K562 (cell line): ENCODE measurements around the gene CBX2. TPM values are rescaled to one million over a fixed set of nuclear protein-coding genes. Genes with fewer than 3 reads are reported as not detected.
A peak's percentile ranks its signal among the peaks of the same experiment; 100 is the strongest.

Source experiments
- ATAC-seq: fragments of 200-7000 bp; cut with Tn5 transposase; 3 replicates; pipeline ENCODE4 v1.9.1; 2020; ENCODE audit warnings: moderate library complexity
- BruUV-seq: library from RNA; stranded (reverse); fragments of 400-500 nt; replicated peaks from 2 replicates; lab custom pipeline; 2021; lab: Mats Ljungman, UMichigan
- CTCF ChIA-PET: fragments of 300-600 bp; formaldehyde crosslinking; extraction: SDS; loops from one replicate; lab custom pipeline; 2021; ENCODE audit warnings: low intra/inter-chr PET ratio; lab: Yijun Ruan, JAX
- POLR2A ChIA-PET: fragments of 300-600, 350-650 bp; sonication (Branson Sonifier 250); formaldehyde crosslinking; extraction: SDS; loops from one replicate; lab custom pipeline; 2021; ENCODE audit warnings: antibody characterized with exemption, inconsistent platforms; lab: Yijun Ruan, JAX
- DNase-seq, 4 experiments: peaks; one replicate each; pipeline versions ENCODE4 v3.0.0 to v3.0.0-alpha.2; 2011 to 2018; ENCODE audit warnings: low spot score in 3 of 4, mixed read lengths in 3 of 4; ENCODE audit errors: extremely low read depth in 1 of 4
- FAIRE-seq: peaks from 2 replicates; lab custom pipeline; 2011; peaks lifted over from hg19 to GRCh38; lab: Jason Lieb, UNC
- H2AFZ ChIP-seq: 2 replicates; pipeline ENCODE4 v1.6.0; 2011; ENCODE audit warnings: low read depth, low read length, control low read depth, inconsistent platforms
- H3K27ac ChIP-seq: fragments of 200-600 bp; 3 replicates; pipeline ENCODE4 v1.8.0; 2011; ENCODE audit warnings: low read depth, mild to moderate bottlenecking, control low read depth, inconsistent platforms, low read length, moderate library complexity, mixed read lengths; ENCODE audit errors: extremely low read depth
- H3K27me3 ChIP-seq, 2 experiments: fragments of 300-600 bp in 1 of 2; 2 replicates in 1 of 2; 3 replicates in 1 of 2; pipeline versions ENCODE4 v1.6.0 to v1.8.0; 2011; ENCODE audit warnings: inconsistent platforms in 2 of 2, low read length in 2 of 2, mild to moderate bottlenecking in 1 of 2, mixed read lengths in 1 of 2, moderate library complexity in 1 of 2; ENCODE audit not compliant: control insufficient read depth in 2 of 2, insufficient read depth in 2 of 2
- H3K36me3 ChIP-seq: fragments of 300-600 bp; 3 replicates; pipeline ENCODE4 v1.8.0; 2011; ENCODE audit warnings: mild to moderate bottlenecking, low read length, inconsistent platforms; ENCODE audit not compliant: control insufficient read depth, insufficient read depth
- H3K4me1 ChIP-seq, 2 experiments: fragments of 200-600 bp in 1 of 2; replicated peaks in 1 of 2; 2 replicates in 1 of 2; 3 replicates in 1 of 2; pipeline versions ENCODE4 v1.5.1 to v1.8.0; 2011; ENCODE audit warnings: inconsistent platforms in 2 of 2, low read length in 2 of 2, mild to moderate bottlenecking in 1 of 2, mixed read lengths in 1 of 2, moderate library complexity in 1 of 2; ENCODE audit not compliant: control insufficient read depth in 2 of 2, insufficient read depth in 2 of 2
- H3K4me2 ChIP-seq: 2 replicates; pipeline ENCODE4 v1.6.1; 2011; ENCODE audit warnings: low read length, control low read depth, inconsistent platforms, mixed read lengths; ENCODE audit not compliant: insufficient read depth
- H3K4me3 ChIP-seq: fragments of 200-600 bp; sonication (generic), shearing (Covaris generic); 2 replicates; pipeline ENCODE4 v1.5.1; 2016; ENCODE audit warnings: control low read depth, inconsistent platforms
- H3K79me2 ChIP-seq: fragments of 200-600 bp; 3 replicates; pipeline ENCODE4 v1.8.0; 2011; ENCODE audit warnings: low read length, inconsistent platforms; ENCODE audit not compliant: control insufficient read depth, insufficient read depth
- H3K9ac ChIP-seq, 2 experiments: 2 replicates each; pipeline versions ENCODE4 v1.6.0 to v1.6.1; 2011; ENCODE audit warnings: low read depth in 2 of 2, low read length in 2 of 2, control low read depth in 1 of 2, inconsistent platforms in 1 of 2, mild to moderate bottlenecking in 1 of 2, mixed read lengths in 1 of 2; ENCODE audit not compliant: insufficient read depth in 1 of 2
- H3K9me1 ChIP-seq: one replicate; pipeline ENCODE4 v1.6.0; 2011; ENCODE audit warnings: inconsistent platforms, mild to moderate bottlenecking, low read length, moderate library complexity; ENCODE audit not compliant: control insufficient read depth, insufficient read depth
- H3K9me3 ChIP-seq: replicated peaks from 2 replicates; pipeline ENCODE4 v1.5.1; 2011; ENCODE audit warnings: low read depth, low read length, inconsistent platforms; ENCODE audit not compliant: control insufficient read depth, insufficient read depth
- H4K20me1 ChIP-seq: replicated peaks from 2 replicates; pipeline ENCODE4 v1.6.1; 2011; ENCODE audit warnings: low read length, inconsistent platforms, mixed read lengths; ENCODE audit not compliant: control insufficient read depth, insufficient read depth
- BHLHE40 ChIP-seq: IDR thresholded peaks from 2 replicates; pipeline ENCODE4 v1.6.1; 2011; ENCODE audit warnings: low read length, improper control_type of control experiment
- CREM ChIP-seq: IDR thresholded peaks from 2 replicates; pipeline ENCODE4 v1.6.1; 2014; ENCODE audit warnings: antibody characterized with exemption, low read depth
- CSDE1 ChIP-seq, 2 experiments: fragments of 450-650 bp; IDR thresholded peaks; 2 replicates each; pipeline ENCODE4 v1.6.1; 2016; ENCODE audit warnings: mild to moderate bottlenecking in 1 of 2
- CTCF ChIP-seq, 3 experiments: IDR thresholded peaks in 2 of 3; conservative IDR thresholded peaks in 1 of 3; 2 replicates each; pipeline ENCODE4 v1.5.1; 2011 to 2012; ENCODE audit warnings: low read length in 3 of 3, mild to moderate bottlenecking in 3 of 3, control low read depth in 2 of 3, improper control_type of control experiment in 1 of 3, inconsistent platforms in 1 of 3, low read depth in 1 of 3, mixed read lengths in 1 of 3, moderate library complexity in 1 of 3; ENCODE audit not compliant: insufficient read depth in 2 of 3
- EZH2 ChIP-seq: IDR thresholded peaks from 2 replicates; pipeline ENCODE4 v1.6.1; 2012; ENCODE audit warnings: low read depth, mild to moderate bottlenecking, inconsistent platforms, low read length, borderline replicate concordance
- HDAC6 ChIP-seq: IDR thresholded peaks from 2 replicates; pipeline ENCODE4 v1.6.1; 2012; ENCODE audit warnings: low read depth, mild to moderate bottlenecking, control low read depth, inconsistent platforms, low read length, moderate library complexity
- HMBOX1 ChIP-seq: sonication (generic); IDR thresholded peaks from 2 replicates; pipeline ENCODE4 v1.6.1; 2016
- HNRNPL ChIP-seq: fragments of 200-400 bp; formaldehyde crosslinking; IDR thresholded peaks from 2 replicates; pipeline ENCODE4 v1.6.1; 2017; ENCODE audit warnings: low read depth, mild to moderate bottlenecking, low read length
- HNRNPUL1 ChIP-seq: fragments of 200-400 bp; formaldehyde crosslinking; IDR thresholded peaks from 2 replicates; pipeline ENCODE4 v1.6.1; 2017; ENCODE audit warnings: low read length
- PCBP1 ChIP-seq: fragments of 200-400 bp; formaldehyde crosslinking; IDR thresholded peaks from 2 replicates; pipeline ENCODE4 v1.6.1; 2018; ENCODE audit warnings: mild to moderate bottlenecking, low read depth, low read length; ENCODE audit not compliant: poor library complexity, severe bottlenecking
- SETDB1 ChIP-seq: IDR thresholded peaks from one replicate; pipeline ENCODE4 v1.6.1; 2012; ENCODE audit warnings: low read length, control low read depth, inconsistent platforms
- ZBED1 ChIP-seq: IDR thresholded peaks from 2 replicates; pipeline ENCODE4 v1.6.1; 2014
- ZBTB1 ChIP-seq: sonication (generic); formaldehyde crosslinking; IDR thresholded peaks from 2 replicates; pipeline ENCODE4 v1.8.1; 2023; ENCODE audit warnings: missing genetic modification reagents, low read depth, mild to moderate bottlenecking, borderline replicate concordance
- ZNF134 ChIP-seq: fragments of 250-450 bp; sonication (Bioruptor Pico); conservative IDR thresholded peaks from 2 replicates; pipeline ENCODE4 v1.4.0; 2020
- ZNF197 ChIP-seq: fragments of 200-800 bp; sonication (Bioruptor generic); IDR thresholded peaks from 2 replicates; pipeline ENCODE4 v1.6.1; 2016; ENCODE audit warnings: low read depth, missing genetic modification characterization, missing compliant biosample characterization
- ZNF644 ChIP-seq: fragments of 200-800 bp; sonication (Bioruptor generic); IDR thresholded peaks from 2 replicates; pipeline ENCODE4 v1.6.1; 2016; ENCODE audit warnings: low read depth, missing genetic modification characterization, missing compliant biosample characterization
- WGBS: fragments of 100-300 bp; shearing (Covaris generic); methylation state at CpG from one replicate; pipeline ENCODE4 v1.1.6; 2016; ENCODE audit warnings: low coverage, mixed read lengths; ENCODE audit not compliant: insufficient coverage; ENCODE audit errors: missing lambda C conversion rate; 5-methylcytosine and 5-hydroxymethylcytosine counted together
- in situ Hi-C: fragments of 300-500 bp; cut with MboI; formaldehyde crosslinking; loops from 4 replicates; pipeline ENCODE4 v1.15.0; 2018; ENCODE audit warnings: inconsistent platforms, mixed read lengths
- intact Hi-C: fragments of 100-400 bp; cut with micrococcal nuclease; formaldehyde crosslinking; loops from 2 replicates; pipeline ENCODE4 v1.14.2; 2022
- polyA plus RNA-seq, 8 experiments: library from polyadenylated mRNA; depleted of rRNA in 4 of 8; stranded (reverse) in 5 of 8; unstranded in 3 of 8; fragments of >200 nt; fragmentation: Nextera tagmentation in 2 of 8; fragmentation: Illumina TruSeq in 1 of 8; extraction: Ambion mirVana in 2 of 8; extraction: Trizol in 1 of 8; gene quantifications; 2 replicates each; pipeline versions ENCODE4 v1.2.1 to v1.2.3, GENCODE V29; 2011 to 2014; ENCODE audit warnings: inconsistent platforms in 1 of 8, missing spikeins in 1 of 8
- total RNA-seq, 7 experiments: library from RNA; depleted of rRNA in 6 of 7; stranded (reverse); fragments of >200 nt in 6 of 7; fragmentation: Illumina TruSeq in 2 of 7; extraction: Trizol in 2 of 7; gene quantifications; 2 replicates each; pipeline versions ENCODE4 v1.2.1 to v1.2.3, GENCODE V29; 2011 to 2021; ENCODE audit warnings: low replicate concordance in 1 of 7

Gene CBX2
- total and polyA plus RNA-seq, 9 of the 15 experiments (the other 6 are each of a cell fraction or from before 2014, with no cell fraction given): 0.66 to 26.9 (median 13.9) TPM

- H3K9me3 ChIP-seq: no peaks in the 10 kb centered on the region
- WGBS: 58% methylated on average over 51 of the region's 72 CpGs
- no peaks in the 10 kb centered on the region for H3K36me3 ChIP-seq
- CTCF ChIA-PET: interaction anchor here (1.3 kb wide), 1 partner anchor 28 kb away, joined by 3 read pairs; no protein-coding TSS in a partner anchor
- no peaks in the 10 kb centered on the region for H3K79me2 ChIP-seq
- H2AFZ ChIP-seq: peak overlapping the region; percentile 77
- no peak for ATAC-seq
- H3K9me1 ChIP-seq: no peaks in the 10 kb centered on the region
- no peak for FAIRE-seq
- H3K4me2 ChIP-seq: peak overlapping the region; percentile 48; the same call in 1 of the 2 replicates
- H3K4me3 ChIP-seq: 0 out of 2 replicates have a peak overlapping the region, but pooled peaks have one; percentile 16
- in situ Hi-C loops (no loop called here), intact Hi-C loops (loop anchor here (5.0 kb wide), 1 partner anchor 180 kb away; no protein-coding TSS in a partner anchor)
- BruUV-seq: no TSS peak
- POLR2A ChIA-PET: interaction anchor here (0.6 to 18.8 kb wide), 4 partner anchors 9 to 334 kb away, joined by 3 to 386 read pairs (median 10); partner anchors contain the start of gene CBX4
- H3K4me1 ChIP-seq: peaks cover 24 to 72% of the 10 kb centered on the region in 2 experiments
- H3K27me3 ChIP-seq: no peaks in the 10 kb centered on the region
- peak overlapping the region; percentile 84 for H3K27ac ChIP-seq
- H4K20me1 ChIP-seq: no peaks in the 10 kb centered on the region
- H3K9ac ChIP-seq: peak overlapping the region; percentile 66 to 88
- no peak for DNase-seq
- TF ChIP-seq SETDB1 (no peak), HDAC6 (no peak), ZBED1 (no peak), CTCF (IDR thresholded peaks at IDR 0.05 in 2 of 3, conservative IDR thresholded peaks at IDR 0.05 in 1 of 3; ENCODE audit: insufficient read depth in 2 of 3, low read depth in 1 of 3, low read length in 3 of 3) (0 out of 6 replicates have a peak, but pooled peaks of 1 of the 3 experiments have one; percentile 1), ZNF134 (CRISPR knock-in tag) (peak; percentile 70; the same call in 1 of the 2 replicates), HMBOX1 (no peak), ZNF197 (no peak), ZBTB1 (CRISPR knock-in tag) (no peak), HNRNPUL1 (no peak), CSDE1 (IDR thresholded peaks at IDR 0.05) (no peak), HNRNPL (no peak), EZH2 (no peak), PCBP1 (no peak), CREM (no peak), BHLHE40 (no peak), ZNF644 (tag) (no peak)
These were observed 34.7 kb downstream of the CBX2 start for GRCh38 chr17:79812353-79813258.
